Fibroblast of peridontal ligament (primary cell): ENCODE results near the gene ARMC5.
A peak's percentile ranks its signal among the peaks of the same experiment; 100 is the strongest.

ENCODE experiments used
- DNase-seq: peaks from one replicate; pipeline ENCODE4 v3.0.0-alpha.2; 2010; ENCODE audit errors: extremely low read depth

The ARMC5 gene

GRCh38 chr16:31461201-31461920 is 2.1 kb downstream of the ARMC5 start:
- DNase-seq, result no peak

GRCh38 chr16:31461921-31462804 is 2.9 kb downstream of the ARMC5 start:
- DNase-seq, result no peak

DNA sequence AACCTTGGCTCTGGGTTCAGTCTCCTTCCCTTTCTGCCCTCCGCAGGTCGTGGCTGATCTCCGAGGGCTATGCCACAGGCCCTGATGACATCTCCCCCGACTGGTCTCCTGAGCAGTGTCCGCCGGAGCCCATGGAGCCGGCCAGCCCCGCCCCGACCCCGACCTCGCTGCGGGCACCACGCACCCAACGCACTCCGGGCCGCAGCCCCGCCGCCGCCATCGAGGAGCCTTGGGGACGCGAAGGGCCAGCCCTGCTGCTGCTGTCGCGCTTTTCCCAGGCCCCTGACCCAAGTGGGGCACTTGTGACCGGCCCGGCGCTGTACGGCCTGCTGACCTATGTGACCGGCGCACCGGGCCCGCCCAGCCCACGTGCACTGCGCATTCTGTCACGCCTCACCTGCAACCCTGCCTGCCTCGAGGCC is 5.1 kb downstream of the ARMC5 start:
- DNase-seq, result no peak

DNA sequence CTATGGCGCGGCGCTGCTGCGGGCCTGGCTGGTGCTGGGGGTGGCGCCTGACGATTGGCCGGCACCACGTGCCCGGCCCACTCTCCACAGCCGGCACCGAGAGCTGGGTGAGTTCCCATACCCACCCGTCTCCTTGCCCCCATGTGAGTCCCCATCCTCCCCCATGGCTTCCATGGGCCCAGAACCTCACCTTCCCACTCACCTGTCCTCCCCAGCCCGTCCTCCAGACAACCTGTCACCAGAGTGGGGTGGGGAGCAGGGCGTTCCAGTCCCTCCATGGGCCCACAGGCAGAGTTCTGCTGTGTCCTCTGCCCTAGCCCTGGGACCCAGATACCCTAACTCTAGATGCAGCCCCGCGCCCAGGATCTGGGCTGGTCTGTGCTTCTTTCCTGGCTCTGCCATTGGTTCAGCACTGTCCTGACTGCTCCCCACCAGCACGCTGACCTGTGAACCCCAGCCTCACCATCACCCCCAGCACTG is 5.5 kb downstream of the ARMC5 start:
- DNase-seq, result no peak

- DNase-seq, result no peak
Observed at GRCh38 chr16:31465788-31466370, 6.6 kb downstream of the ARMC5 start.

DNA sequence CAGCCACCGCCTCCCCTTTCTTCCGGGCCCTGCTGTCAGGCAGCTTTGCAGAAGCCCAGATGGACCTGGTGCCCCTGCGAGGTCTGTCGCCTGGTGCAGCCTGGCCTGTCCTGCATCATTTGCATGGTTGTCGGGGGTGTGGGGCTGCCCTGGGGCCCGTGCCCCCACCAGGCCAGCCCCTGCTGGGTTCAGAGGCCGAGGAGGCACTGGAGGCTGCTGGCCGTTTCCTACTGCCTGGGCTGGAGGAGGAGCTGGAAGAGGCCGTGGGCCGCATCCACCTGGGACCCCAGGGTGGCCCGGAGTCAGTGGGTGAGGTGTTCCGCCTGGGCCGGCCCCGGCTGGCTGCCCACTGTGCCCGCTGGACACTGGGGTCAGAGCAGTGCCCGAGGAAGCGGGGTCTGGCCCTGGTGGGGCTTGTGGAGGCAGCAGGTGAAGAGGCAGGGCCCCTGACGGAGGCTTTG is 7.1 kb downstream of the ARMC5 start:
- no peak for DNase-seq

- DNase-seq, result no peak
Observed at GRCh38 chr16:31467151-31467773, 8.0 kb downstream of the ARMC5 start.

DNA sequence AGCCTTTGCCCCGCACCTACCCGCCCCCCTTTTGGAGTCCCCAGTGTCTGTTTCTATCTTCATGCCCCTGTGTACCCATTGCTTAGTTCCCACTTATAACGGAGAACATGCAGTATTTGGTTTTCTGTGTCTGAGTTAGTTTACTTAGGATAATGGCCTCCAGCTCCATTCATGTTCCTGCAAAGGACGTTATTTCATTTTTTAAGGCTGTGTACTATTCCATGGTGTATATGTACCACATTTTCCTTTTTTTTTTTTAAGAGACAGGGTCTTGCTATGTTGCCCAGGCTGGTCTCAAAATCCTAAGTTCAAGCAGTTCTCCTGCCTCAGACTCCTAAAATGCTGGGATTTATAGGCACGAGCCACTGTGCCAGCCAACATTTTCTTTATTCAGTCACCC is 8.6 kb downstream of the ARMC5 start:
- no peak for DNase-seq

DNA sequence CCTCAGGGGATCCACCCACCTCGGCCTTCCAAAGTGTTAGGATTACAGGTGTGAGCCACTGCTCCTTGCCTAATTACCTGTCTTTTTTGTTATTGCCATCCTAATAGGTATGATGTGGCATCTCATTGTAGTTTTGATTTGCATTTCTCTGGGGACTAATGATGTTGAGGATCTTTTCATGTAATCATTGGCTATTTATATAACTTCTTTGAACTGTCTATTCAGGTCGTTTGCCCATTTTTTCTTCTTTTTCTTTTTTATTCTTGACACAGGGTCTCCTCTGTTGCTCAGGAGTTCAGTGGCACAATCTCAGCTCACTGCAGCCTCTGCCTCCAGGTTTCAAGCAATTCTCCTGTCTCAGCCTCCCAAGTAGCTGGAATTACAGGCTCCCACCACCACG is 11.3 kb downstream of the ARMC5 start:
- no peak for DNase-seq

- peak; percentile 20 for DNase-seq
Observed at GRCh38 chr16:31471241-31471874, 12.1 kb downstream of the ARMC5 start.

- peak; percentile 74 for DNase-seq
Observed at GRCh38 chr16:31471875-31472708, 12.8 kb downstream of the ARMC5 start, which contains the start of gene TGFB1I1. Gene TGFB1I1 (plus strand): TSS chr16:31472152. CDS start chr16:31472189, 37 bp downstream.

GRCh38 chr16:31472709-31473203 is 13.5 kb downstream of the ARMC5 start:
- DNase-seq, result peak; percentile 87

GRCh38 chr16:31473264-31473984 is 14.1 kb downstream of the ARMC5 start:
- DNase-seq, result no peak

GRCh38 chr16:31474173-31474714 is 14.9 kb downstream of the ARMC5 start:
- DNase-seq, result peak; percentile 75

DNA sequence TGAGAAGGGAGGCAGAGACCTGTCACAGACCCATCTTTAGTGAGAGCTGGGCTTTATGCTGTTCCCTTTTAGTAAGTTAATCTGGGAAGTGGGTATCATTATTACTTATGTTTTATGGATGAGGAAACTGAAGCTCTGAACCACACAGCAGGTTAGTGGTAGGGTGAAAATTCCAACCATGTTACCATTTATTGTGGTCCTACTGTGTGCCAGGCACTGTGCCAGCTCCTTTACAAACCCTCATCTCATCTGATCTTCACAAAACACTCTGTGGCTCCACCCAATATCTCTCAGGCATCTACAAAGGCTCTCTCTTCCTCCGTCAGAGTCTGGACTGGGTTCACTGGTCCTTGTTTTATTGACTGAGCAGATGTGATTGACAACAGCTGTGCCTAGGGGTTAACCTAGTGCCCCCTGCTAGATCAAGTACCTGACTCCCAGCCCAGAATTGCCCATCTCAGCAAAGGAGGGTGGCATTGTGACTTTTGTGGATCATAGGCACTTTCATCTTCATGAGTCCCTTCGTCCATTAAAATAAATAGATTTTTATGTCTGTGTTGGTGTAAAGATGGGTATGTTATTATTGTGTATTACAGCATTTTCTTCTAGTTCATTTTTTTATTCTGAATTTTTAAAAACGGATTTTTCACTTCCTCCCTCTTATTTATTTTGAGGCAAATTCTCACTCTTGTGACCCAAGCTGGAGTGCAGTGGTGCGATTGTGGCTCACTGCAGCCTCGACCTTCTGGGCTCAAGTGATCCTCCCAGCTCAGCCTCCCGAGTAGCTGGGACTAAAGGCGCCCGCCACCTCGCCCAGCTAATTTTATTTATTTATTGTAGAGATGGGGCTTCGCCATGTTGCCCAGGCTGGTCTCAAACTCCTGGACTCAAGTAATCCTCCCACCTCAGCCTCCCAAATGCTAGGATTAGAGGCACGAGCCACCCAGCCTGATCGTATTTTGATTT is 15.8 kb downstream of the ARMC5 start:
- no peak for DNase-seq

DNA sequence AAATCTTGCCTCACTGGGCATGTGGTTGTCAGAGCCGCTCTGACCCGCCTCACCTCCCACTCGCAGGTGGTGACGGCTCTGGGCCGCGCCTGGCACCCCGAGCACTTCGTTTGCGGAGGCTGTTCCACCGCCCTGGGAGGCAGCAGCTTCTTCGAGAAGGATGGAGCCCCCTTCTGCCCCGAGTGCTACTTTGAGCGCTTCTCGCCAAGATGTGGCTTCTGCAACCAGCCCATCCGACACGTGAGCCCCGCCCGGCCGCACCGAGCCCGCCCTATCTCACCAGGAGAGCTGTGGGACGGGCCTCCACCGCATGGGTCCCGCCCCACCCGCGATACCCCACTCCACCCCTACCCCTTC is 16.6 kb downstream of the ARMC5 start:
- no peak for DNase-seq

DNA sequence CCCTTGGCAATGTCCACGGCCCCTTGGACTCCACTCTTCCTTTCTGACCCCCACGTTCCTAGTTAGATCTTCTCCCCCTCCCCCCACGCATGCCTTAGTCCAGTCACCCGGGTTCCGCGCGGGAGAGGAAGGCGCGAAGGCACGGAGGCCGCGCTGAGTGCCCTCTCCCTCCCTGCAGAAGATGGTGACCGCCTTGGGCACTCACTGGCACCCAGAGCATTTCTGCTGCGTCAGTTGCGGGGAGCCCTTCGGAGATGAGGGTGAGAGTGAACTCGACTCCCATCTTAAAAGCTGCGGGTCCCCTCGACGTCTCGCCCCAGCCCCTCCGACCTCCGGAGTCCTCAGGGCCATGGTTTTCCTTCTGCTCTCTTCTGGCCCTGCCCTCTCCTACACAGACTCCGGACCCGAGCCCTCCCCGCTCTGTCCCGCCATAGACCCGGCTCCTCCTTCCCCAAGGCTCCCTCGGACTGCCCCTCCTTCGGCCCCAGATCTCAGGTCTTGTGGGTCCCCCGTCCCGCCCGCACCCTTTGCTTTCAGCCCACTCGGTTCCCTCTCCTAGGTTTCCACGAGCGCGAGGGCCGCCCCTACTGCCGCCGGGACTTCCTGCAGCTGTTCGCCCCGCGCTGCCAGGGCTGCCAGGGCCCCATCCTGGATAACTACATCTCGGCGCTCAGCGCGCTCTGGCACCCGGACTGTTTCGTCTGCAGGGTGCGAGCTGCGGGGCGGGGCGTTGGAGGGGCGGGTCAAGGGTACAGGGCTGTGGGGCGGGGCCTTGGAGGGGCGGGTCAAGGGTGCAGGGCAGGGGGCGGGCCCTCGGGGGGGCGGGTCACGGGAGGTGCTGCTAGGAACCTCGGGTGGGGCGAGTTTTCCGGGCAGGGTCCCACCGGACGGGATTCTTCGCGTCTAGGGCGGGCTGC is 17.3 kb downstream of the ARMC5 start:
- no peak for DNase-seq
